Ovary (tissue), 3 donors: Measurements from ENCODE around the gene RSPH6A.

Experiments
- CTCF ChIP-seq, 3 donors: fragments of 450-650 bp in 2 of 3; fragments of 200-600 bp in 1 of 3; IDR thresholded peaks; one replicate each; pipeline versions ENCODE4 v1.5.1 to v1.8.0; 2016 to 2022; ENCODE audit warnings: antibody characterized with exemption in 3 of 3, mild to moderate bottlenecking in 1 of 3
- POLR2A ChIP-seq: fragments of 450-650 bp; IDR thresholded peaks from one replicate; pipeline ENCODE4 v1.6.1; 2017; ENCODE audit warnings: antibody characterized with exemption, mild to moderate bottlenecking, moderate library complexity
- donor health status: DM: no; HTN: no; CAD: no.

GRCh38 chr19:45752639-45753038 lies 62.5 kb downstream of the RSPH6A start:
- TF ChIP-seq POLR2A: no peak
- no peak for TF ChIP-seq CTCF (IDR thresholded peaks at IDR 0.05)
